ENCODE results near the gene ZNF512B.
"Not testable (repeated sequence)": the region's sequence is repeated elsewhere in the genome, so short reads cannot be mapped to it uniquely, and the experiment has no call there.

Gene ZNF512B

DNA sequence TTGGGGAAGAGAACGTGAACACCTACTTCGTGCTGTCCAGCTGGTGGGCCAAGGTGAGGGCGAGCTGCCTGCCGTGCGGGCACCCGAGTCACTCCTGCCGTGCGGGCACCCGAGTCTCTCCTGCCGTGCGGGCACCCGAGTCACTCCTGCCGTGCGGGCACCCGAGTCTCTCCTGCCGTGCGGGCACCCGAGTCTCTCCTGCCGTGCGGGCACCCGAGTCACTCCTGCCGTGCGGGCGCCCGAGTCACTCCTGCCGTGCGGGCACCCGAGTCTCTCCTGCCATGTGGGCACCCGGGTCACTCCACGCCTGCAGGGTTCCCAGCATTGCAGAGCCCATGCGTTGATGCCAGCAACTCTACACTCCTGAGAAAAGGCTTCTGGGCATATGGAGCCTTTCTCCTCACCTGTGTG, 40.3 kb downstream of the ZNF512B start:
- FAIRE-seq: not testable (repeated sequence)

DNA sequence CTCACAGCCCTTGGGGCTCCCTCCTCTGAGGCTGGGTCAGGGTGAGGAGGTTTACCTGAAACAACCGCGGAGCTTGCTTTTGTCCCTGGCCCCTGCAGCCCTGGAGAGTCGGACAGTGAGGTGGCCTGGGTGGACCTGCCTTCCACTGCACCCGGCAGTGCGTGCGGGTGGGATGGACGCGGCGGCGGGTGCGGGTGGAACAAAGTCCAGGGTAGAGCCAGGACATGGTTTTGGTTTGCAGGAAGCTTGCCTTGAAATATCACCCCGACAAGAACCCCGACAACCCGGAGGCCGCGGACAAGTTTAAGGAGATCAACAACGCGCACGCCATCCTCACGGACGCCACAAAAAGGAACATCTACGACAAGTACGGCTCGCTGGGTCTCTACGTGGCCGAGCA, 40.7 kb downstream of the ZNF512B start:
- no peak for FAIRE-seq

DNA sequence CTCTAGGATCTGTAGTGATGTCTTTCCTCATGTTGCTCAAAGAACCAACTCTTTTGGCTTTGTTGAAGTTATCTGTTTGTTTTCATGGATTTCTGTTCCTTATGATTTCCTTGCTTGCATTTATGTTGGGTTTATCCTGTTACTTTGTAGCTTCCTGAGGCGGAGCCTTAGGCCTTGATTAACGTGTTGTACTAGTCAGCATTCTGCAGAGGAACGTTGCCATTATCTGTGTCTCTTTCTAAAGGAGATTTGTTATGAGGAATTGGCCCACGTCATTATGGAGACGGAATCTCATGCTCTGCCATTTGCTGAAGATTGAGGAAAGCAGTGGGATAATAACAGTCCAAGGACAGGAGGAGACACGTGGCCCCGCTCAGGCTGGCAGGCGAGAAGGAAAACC, 43.4 kb downstream of the ZNF512B start:
- FAIRE-seq: no peak

DNA sequence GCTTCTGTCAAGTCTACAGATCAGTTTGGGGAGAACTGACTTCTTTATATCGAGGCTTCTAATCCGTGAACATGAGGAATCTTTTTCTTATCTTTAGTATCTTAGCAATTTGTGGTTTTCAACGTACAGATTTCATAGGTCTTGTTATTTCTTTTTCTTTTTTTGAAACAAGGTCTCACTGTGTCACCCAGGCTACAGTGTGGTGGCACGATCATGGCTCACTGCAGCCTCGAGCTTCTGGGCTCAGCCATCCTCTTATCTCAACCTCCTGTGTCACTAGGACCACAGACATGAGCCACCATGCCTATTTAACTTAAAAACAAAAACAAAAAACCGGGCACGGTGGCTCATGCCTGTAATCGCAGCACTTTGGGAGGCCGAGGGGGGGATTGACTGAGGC, 45.5 kb downstream of the ZNF512B start:
- FAIRE-seq: no peak

DNA sequence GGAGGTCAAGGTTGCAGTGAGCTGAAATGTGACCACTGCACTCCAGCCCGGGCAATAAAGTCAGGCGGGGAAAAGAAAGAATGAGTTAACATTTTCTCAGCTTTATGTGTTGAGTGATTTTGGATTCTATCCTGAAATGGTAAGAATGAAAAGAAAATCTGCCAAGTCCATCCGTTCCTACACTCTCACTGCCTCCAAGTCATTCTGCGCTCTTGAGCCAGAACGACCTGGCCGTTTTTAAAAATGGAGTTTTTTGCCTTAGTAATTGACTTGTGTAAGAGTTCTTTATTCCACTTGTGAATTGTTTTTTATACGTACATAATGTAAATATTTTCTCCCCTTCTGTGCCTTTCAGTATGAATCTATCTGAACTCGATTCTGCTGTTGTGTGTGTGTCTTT, 46.1 kb downstream of the ZNF512B start:
- no peak for FAIRE-seq

DNA sequence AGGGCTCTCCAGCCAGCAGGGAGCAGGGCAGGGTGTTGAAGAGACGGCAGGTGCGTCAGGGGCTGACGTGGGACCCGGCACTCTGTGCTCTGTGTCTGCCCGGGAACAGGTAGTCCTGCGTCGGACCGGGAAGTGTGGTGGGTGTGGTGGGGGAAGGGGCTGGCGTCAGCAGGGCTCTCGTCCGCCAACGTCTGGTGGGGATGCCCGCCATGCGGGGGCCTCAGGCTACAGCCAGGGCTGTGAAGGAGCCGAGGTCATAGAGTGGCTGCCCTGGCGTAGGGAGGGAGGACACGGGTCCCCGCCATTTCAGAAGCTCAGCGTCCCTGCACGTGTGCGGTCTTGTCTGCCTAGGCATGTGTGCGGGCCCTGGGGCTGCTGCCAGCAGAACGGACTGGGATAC, 49.5 kb downstream of the ZNF512B start:
- no peak for FAIRE-seq

DNA sequence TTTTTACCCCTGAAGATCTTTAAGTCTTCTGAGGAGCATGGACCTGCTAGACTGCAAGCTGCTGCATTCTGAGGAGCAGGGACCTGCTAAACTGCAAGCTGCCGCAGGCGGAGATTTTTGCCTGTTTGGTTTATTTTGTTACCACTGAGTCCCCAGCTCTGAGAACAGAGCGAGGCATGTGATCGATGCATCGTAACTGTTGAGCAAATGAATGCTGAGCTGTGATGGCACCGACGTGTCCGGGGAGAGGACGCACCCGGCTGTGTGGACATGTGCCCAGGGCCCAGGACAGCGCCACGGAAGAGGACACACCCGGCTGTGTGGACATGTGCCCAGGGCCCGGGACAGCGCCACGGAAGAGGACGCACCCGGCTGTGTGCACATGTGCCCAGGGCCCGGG, 50.6 kb downstream of the ZNF512B start:
- FAIRE-seq: no peak

DNA sequence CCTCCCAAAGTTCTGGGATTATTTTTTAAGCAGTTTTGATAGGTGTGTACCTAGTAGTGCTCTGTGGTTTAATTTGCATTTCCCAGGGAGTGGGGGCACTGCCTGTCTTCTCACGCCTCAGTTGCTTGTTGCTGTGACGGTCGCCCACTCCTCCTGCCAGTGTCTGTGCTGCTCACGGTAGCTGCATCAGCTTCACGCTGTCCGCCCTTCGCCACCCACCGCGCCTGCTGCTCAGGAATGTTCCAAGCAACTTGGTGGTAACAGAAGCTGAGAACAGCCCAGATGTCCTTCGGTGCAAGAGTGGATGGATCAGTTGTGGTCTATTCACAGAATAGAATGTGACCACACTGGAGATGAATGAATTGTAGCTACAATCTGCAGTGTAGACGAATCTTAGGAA, 51.9 kb downstream of the ZNF512B start:
- FAIRE-seq: no peak

DNA sequence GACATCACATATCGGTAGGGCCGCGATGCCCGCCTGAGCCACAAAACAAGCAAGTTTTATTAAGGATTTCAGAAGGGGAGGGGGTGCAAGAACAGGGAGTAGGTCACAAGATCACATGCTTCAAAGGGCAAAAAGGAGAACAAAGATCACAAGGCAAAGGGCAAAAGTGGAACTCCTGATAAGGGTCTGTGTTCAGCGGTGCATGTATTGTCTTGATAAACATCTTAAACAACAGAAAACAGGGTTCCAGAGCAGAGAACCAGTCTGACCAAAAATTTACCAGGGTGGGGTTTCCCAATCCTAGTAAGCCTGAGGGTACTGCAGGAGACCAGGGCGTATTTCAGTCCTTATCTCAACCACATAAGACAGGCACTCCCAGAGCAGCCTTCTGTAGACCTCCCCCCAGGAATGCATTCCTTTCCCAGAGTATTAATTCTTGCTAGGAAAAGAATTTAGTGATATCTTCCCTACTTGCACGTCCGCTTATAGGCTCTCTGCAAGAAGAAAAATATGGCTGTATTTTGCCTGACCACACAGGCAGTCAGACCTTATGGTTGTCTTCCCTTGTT, 53.3 kb downstream of the ZNF512B start:
- not testable (repeated sequence) for FAIRE-seq

DNA sequence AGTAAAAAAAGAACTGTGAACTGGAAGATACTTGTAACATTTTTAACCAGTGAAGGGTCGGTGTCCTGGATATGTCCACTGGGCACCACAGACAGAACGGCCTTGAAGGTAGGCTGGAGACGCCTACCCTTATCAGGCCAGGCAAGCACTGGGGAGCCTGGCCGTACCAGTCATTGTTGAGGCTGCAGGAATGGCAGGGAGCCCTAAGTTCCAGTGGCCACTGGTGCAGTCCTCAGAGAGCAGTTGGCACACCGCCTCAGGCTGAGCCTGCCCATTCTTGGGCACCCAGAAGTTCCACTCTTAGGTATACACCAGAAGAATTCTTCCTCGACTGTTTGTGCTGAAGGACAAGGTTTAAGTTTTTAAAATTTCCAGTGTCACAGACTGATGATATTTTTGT, 54.3 kb downstream of the ZNF512B start:
- no peak for FAIRE-seq

DNA sequence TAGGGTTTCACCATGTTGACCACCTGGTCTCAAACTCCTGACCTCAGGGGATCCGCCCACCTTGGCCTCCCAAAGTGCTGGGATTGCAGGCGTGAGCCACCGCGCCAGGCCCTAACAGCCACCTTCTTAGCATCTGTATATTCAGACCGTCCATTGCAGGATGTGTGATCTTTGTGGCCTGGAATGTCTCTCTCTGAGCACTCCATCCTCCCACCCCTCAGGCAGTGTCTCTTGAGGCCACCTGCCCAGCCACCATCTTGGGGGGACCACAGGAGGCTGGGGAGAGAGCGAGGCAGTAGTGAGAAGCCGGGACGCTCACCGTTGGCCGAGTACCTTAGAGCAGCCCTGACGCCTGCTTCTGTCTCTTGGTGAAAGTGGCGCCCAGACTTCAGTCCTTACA, 56.0 kb downstream of the ZNF512B start:
- FAIRE-seq: no peak

DNA sequence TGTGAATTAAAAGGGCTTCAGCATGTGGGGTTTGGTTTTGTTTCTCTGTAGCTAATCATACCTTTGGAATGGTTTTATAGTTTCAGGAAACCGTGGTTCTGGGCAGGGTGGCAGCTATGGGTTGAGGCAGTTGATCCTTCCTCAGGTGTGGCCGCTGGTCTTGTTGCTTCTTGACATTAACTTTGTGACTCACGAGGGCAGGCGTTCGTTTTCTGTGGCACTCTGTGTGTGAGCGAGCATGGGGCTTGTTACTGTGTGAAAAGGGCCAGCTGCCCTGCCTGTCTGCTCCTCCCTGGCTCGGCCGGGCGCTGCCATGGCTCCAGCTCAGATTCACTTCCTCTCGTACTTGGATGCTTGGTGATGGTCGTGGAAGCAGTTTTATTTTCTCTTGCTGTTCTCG, 58.6 kb downstream of the ZNF512B start:
- FAIRE-seq: no peak

DNA sequence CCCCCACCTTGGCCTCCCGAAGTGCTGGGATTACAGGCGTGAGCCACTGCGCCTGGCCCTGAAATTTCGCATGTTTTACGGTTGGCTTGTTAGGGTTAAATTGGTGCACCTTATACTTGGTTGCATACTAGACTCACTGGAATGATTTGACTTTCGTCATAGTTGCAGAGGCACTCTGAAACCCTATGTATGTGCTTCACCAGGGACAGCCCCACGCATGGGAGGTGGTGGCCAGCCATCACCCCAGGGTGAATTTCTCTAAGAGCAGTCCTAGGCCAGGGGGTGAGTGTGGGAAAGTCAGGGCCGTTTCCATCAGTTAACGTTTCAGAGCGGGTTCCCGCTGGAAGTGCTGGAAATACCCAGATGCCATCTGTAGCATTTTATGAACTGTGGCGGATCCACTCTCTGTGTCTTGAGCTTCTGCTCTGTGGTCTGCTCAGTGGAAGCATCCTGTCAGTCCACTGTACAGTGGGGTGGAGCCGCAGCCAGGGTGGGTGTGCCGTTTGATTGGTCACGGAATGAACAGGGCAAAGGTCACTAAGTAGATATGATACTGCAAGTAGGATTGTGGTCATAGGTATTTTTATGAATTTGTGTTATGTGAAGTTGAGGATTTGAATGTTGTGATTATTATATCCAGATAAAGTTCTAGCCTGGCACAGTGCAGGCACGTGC, 61.6 kb downstream of the ZNF512B start:
- no peak for FAIRE-seq
